ENCODE data around the gene MSI2.

DNA sequence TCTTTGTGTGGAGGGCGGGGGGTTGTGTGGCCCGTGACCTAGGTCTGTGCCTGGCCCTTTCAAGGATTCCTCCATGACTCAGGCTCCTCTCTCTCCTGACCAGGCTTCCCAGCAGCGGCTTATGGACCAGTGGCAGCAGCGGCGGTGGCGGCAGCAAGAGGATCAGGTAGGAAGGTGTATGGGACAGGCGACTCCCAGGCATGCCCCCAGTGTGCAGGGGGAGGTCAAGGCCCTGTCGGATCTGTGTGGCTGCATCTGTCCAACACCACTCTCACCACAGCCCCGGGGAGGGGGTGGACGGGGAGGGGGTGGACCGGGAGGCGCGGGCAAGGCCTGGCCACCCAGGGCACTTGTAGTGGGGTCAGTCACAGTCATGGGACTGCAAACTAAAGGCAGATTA lies 395.7 kb downstream of the MSI2 start:
- TF ChIP-seq, protein P1, sequence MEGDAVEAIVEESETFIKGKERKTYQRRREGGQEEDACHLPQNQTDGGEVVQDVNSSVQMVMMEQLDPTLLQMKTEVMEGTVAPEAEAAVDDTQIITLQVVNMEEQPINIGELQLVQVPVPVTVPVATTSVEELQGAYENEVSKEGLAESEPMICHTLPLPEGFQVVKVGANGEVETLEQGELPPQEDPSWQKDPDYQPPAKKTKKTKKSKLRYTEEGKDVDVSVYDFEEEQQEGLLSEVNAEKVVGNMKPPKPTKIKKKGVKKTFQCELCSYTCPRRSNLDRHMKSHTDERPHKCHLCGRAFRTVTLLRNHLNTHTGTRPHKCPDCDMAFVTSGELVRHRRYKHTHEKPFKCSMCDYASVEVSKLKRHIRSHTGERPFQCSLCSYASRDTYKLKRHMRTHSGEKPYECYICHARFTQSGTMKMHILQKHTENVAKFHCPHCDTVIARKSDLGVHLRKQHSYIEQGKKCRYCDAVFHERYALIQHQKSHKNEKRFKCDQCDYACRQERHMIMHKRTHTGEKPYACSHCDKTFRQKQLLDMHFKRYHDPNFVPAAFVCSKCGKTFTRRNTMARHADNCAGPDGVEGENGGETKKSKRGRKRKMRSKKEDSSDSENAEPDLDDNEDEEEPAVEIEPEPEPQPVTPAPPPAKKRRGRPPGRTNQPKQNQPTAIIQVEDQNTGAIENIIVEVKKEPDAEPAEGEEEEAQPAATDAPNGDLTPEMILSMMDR (IDR thresholded peaks at IDR 0.05; ENCODE audit: low read depth, low read length, poor library complexity, severe bottlenecking) = no peak
- no peak for TF ChIP-seq EZH2phosphoT487 (IDR thresholded peaks at IDR 0.05; ENCODE audit: borderline replicate concordance, low read length)

Measured in DOHH2 (cell line).